Measurements from ENCODE around the gene ARHGEF37. TPM values are rescaled to one million over a fixed set of nuclear protein-coding genes. Genes with fewer than 3 reads are reported as not detected.

The ARHGEF37 gene
- total and polyA plus RNA-seq, 9 of the 15 experiments (the other 6 are each of a cell fraction or from before 2014, with no cell fraction given) = 0.01 to 0.27 (median 0.05) TPM

- BruUV-seq (replicated peaks) = no TSS peak
- intact Hi-C loops (cut with micrococcal nuclease) = no loop called here
- DNase-seq (ENCODE audit: extremely low read depth in 1 of 4, low spot score in 3 of 4) (peak in 1 of 4 experiments; percentile 29), FAIRE-seq (peak; percentile 48), ATAC-seq (no peak)
- Histone ChIP-seq H3K9ac (ENCODE audit: insufficient read depth in 1 of 2, low read depth in 2 of 2, low read length in 2 of 2) (no peak overlapping the region; a peak in 1 of 4 replicates), H2AFZ (ENCODE audit: low read depth, low read length) (no peak overlapping the region), H3K9me1 (ENCODE audit: control insufficient read depth, insufficient read depth, low read length) (no peaks in the 10 kb centered on the region), H4K20me1 (replicated peaks; ENCODE audit: control insufficient read depth, insufficient read depth, low read length) (no peaks in the 10 kb centered on the region), H3K4me1 (replicated peaks in 1 of 2; ENCODE audit: control insufficient read depth in 2 of 2, insufficient read depth in 2 of 2, low read length in 2 of 2) (peaks cover 0 to 8% of the 10 kb centered on the region in 2 experiments; a peak in 4 of 5 replicates), H3K4me3 (no peak overlapping the region), H3K79me2 (ENCODE audit: control insufficient read depth, insufficient read depth, low read length) (no peaks in the 10 kb centered on the region), H3K9me3 (replicated peaks; ENCODE audit: control insufficient read depth, insufficient read depth, low read depth, low read length) (no peaks in the 10 kb centered on the region), H3K4me2 (ENCODE audit: insufficient read depth, low read length) (no peak overlapping the region), H3K27me3 (ENCODE audit: control insufficient read depth in 2 of 2, insufficient read depth in 2 of 2, low read length in 2 of 2) (no peaks in the 10 kb centered on the region), H3K36me3 (ENCODE audit: control insufficient read depth, insufficient read depth, low read length) (no peaks in the 10 kb centered on the region), H3K27ac (ENCODE audit: extremely low read depth, low read depth, low read length) (no peak overlapping the region)
- CTCF ChIA-PET (ENCODE audit: low intra/inter-chr PET ratio) = no interaction called here
- POLR2A ChIA-PET = interaction anchor here (0.6 kb wide), 2 partner anchors 13 to 15 kb away, joined by 3 to 4 read pairs; no protein-coding TSS in a partner anchor
- WGBS (ENCODE audit: insufficient coverage, low coverage, missing lambda C conversion rate) = 2% methylated on average over 3 of the region's 3 CpGs
- in situ Hi-C loops (cut with MboI) = no loop called here
- no peak for TF ChIP-seq THAP12 (CRISPR knock-in tag; IDR thresholded peaks at IDR 0.05)
- 0 out of 2 replicates have a peak, but pooled peaks have one; percentile 18 for TF ChIP-seq TFAP4 (CRISPR knock-in tag; IDR thresholded peaks at IDR 0.05; ENCODE audit: borderline replicate concordance)
These were observed 42.2 kb downstream of the ARHGEF37 start for GRCh38 chr5:149623473-149623872.

Measured in K562 (cell line).